Hematopoietic multipotent progenitor cell (in vitro differentiated cells): ENCODE data around the gene SH3BP5. TPM values are rescaled to one million over a fixed set of nuclear protein-coding genes. Genes with fewer than 3 reads are reported as not detected.

Experiments
- DNase-seq, 3 donors: peaks; one replicate each; pipeline ENCODE4 v3.0.0-alpha.2; 2011 to 2015; ENCODE audit warnings: low read depth in 2 of 3, low spot score in 2 of 3
- total RNA-seq: library from RNA; depleted of rRNA; stranded (reverse); fragments of >200 nt; gene quantifications from one replicate; pipeline ENCODE4 v1.2.3, GENCODE V29; 2012

Gene SH3BP5
- total RNA-seq, 1 donor: 4.6 TPM

GRCh38 chr3:15347737-15348110 lies 15.3 kb upstream of the SH3BP5 start:
- DNase-seq: no peak

DNA sequence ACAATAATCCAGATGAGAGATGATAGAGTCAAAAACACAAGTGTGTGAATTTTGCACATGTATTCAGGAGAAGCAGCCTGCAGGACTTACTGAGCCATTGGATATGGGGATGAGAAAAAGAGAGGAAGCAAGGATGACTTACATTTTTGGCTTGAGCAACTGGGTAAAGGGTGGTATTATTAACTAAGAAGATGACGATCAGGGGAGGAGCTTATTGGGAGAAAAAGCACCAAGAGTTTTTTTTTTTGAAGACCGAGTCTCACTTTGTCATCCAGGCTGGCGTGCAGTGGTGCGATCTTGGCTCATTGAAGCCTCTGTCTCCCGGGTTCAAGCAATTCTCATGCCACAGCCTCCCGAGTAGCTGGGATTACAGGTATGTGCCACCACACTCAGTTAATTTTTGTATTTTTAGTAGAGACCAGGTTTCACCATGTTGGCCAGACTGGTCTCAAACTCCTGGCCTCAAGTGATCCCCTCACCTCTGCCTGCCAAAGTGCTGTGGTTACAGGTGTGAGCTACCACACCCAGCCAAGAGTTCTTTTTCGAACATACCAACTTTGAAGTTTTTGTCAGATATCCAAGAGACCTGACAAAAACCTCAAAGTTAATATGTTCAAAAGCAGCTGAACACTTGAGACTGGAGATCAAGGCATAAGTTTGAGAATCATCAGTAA lies 14.8 kb upstream of the SH3BP5 start:
- no peak for DNase-seq

DNA sequence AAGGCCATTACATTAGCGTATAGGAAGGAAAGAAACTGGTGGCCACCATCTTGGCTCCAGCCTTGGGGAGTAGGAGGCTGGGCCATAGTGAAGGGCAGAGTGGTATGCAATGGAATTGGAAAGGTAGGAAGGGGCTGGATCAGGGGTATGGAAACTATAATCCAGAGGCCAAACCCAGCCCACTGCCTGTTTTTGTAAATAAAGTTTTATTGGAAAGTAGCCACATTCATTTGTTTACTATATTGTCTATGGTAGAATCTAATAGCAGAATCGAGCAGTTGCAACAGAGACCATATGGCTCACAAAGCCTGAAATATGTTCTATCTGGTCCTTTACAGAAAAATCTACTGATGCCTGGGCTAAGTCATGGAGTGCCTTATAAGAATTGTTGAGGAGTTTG lies 14.1 kb upstream of the SH3BP5 start:
- DNase-seq: no peak

- no peak for DNase-seq
These were observed 13.3 kb upstream of the SH3BP5 start for GRCh38 chr3:15345608-15346137.

DNA sequence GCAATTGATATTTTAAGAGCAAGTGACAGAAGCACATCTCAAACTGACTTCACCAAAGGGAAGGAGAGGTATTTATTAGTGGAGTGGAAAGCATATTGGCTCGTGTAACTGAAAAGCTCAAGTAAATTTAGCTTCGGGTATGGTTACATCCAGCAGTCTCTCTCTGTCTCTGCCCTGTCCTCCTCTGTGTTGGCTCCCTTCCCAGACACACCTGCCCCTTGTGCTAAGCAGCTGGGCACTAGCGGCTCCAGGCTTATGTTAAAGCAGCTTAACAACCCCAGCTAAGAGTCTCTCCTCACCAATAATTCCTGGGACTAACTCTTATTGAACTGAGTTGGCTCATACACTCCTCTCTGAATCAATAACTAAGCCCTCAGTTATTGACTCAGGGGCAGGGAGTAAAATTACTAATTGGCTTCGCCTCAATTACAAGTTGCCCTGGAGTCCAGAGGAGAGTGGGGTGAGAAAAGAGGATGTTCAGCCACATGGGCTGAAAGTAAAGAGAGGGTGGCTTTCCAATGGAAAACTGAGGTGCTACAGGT lies 12.8 kb upstream of the SH3BP5 start:
- DNase-seq: no peak

GRCh38 chr3:15342945-15343344 lies 10.6 kb upstream of the SH3BP5 start:
- DNase-seq: no peak

DNA sequence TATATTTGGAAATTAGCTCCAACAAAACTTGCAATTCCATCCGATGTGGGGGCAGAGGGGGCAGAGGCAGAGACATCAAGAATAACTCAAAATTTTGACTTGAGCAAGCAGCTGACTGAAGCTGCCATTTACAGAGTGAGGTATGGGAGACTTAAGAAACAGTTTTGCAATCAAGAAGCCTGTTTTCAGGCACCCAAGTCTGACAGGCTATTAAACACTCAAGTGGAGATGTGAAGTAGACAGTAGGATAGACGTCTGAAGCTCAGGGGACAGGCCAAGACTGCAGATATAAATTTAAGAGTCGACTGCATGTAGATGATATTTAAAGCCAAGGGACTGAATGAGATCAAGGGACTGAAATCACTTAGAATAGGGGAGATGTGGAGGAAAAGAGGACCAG lies 9.9 kb upstream of the SH3BP5 start:
- DNase-seq: no peak

- no peak for DNase-seq
These were observed 8.8 kb upstream of the SH3BP5 start for GRCh38 chr3:15341030-15341726.

GRCh38 chr3:15339786-15340215 lies 7.4 kb upstream of the SH3BP5 start:
- DNase-seq: no peak

DNA sequence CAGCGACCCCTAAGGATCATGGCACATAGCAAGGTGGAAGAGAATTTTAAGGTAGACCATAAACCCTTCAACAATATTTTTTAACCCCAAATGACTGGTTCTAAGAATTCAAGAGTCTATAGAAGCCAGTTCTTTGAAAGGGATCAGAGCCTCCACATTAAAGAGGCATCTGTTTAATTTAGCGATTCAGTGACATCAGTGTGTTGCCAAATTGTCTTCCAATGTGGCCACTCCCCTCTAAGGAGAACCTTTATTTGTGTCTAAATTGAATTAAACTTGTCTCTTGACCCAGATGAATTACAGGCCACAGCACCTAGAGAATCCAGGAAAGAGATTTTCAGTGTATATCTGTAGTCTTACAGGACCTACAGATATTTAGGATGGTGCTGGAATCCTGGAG lies 6.6 kb upstream of the SH3BP5 start:
- DNase-seq: no peak

DNA sequence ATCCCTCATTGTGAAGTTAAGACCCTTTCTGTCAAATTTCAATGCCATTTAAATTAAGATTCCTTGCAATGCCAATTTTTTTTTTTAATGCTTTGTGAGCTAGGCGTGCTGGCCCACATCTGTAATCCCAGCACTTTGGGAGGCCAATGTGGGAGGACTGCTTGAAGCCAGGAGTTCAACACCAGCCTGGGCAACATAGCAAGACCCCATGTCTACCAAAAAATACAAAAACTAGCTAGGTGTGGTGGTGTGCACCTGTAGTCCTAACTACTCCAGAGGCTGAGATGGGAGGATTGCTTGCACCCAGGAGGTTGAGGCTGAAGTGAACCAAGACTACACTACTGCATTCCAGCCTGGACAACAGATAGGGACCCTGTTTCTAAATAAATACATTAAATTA lies 5.6 kb upstream of the SH3BP5 start:
- no peak for DNase-seq

DNA sequence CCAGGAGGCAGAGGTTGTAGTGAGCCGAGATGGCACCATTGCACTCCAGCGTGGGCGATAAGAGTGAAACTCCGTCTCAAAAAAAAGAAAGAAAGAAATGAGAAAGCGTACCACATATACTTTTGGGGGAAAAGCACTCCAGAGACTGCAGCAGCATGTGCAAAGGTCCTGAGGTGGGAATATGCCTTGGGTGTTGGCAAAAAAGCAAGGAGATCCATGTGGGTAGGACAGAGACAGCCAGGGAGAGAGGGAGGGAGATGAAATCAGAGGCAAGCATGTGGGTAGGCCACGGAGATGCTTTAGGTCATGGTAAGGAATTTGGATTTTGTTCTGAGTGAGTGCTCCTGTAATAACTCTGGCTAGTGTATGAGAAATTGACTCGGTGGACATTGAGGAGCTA lies 3.7 kb upstream of the SH3BP5 start:
- no peak for DNase-seq

DNA sequence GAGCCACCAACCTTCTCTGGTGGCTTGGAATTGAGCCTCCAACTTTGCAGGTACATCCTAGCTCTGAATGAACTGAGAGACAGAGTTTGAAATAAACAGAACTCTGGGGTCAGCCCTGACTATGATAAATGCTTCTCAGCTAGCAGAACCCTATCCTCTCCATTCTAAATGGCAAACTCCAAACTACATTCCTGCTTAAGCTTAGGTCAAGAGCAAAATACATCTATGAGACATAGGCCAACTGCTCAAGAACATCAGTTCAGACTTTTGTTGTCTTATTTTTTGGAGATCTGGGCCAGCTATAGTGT lies 1.5 kb upstream of the SH3BP5 start:
- no peak for DNase-seq

DNA sequence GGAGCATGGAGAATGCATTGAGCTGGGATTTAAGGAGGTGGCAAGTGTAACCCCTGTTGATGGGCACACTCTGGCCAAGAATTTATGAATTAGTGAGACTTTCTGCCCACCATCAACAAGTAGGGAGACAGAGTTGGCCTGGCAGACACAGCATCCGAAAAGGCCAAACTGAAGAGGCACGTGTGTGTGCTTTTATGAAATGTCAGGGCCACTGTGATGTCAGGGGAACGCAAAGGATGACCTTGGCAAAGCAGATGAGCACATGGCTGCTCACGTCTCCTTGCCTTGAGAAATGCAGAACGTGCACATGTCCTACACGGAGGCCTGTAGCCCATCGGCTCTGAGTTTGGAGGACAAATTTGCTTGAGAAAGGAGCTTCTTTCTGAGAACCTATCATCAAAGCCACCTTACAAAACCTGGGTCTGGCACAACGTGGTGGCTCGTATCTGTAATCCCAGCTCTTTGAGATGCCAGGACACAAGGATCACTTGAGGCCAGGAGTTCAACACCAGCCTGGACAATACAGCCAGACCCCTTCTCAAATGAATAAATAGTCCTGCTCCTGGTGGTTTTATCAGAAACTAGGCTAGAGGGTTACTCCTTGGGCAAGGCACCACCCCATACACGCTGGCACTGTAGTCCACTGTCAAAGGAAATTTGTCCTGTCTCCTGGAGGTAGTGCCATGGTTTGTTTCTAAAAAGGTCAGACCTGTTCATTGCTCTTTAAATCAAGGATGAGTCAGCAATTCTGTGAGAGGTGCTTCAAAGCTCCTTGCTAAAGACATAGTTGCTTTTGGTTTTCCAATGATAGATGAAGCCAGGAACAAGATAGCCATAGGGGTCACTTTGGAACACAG lies 941 bp upstream of the SH3BP5 start:
- DNase-seq: no peak

DNA sequence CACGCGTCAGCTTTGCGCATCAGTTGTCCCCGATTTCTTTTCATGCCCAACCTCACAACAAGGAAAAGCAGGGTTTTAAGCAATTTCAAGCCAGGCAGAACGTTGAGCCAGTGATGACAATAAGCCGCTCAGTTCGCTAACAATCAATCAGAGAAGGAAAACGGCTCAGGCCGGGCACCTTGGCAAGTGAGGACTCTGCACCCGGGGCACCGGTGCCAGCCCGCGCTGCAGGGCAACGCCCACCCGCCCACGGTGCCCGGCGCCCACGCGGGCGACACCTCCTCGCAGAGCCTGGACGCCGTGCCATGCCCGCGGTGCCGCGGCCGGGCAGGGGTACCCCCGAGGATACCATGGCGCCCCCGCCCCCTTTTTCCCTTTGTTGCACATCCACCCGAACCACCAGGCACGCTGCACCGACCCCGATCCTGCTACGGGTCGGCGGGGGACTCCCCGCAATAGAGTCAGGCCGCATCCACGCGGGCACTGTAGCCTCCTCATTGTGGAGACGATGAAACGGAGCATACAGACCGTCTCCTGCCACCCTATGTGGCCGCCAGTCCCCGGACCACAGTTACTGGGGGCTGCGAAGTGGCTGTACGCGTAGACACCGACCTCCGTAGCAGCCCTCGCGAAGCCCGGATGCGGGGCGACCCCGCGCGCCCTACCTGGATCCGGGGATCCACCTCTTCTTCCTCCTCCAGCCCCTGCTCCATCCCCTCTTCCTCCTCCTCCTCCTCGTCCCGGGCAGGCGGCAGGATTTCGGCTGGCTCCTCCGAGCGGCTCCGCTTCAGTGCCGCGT lies 581 bp downstream of the SH3BP5 start:
- no peak for DNase-seq

GRCh38 chr3:15331072-15331605 lies 1.2 kb downstream of the SH3BP5 start:
- no peak for DNase-seq

DNA sequence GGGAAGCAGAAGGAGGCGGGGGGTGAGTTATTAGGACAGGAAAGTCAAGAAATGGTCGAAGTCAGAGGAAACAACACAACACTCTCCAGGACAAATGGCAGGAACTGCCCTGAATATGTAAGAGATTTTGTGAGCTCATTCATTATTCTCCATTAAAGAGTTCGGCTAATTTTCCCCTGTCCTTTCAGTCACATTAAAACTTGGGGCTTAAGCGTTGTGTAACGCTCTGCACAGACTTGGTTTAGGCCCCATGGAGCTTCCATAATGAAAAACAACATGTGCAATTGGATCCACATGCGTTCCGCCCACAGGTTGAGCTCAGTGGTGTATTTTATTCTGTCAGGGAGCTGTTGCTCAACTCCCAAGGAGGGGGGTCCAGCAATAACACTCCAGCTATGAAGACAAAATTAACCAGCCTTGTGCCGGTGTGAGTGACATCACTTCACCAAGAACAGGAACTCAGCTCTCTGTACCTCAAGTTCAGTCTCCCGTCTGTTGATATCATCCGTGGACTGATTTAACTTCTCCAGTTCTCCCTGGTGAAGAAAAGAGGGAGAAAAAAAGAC lies 2.3 kb downstream of the SH3BP5 start:
- peak in 2 of 3 donors; percentile 30 to 46 for DNase-seq

DNA sequence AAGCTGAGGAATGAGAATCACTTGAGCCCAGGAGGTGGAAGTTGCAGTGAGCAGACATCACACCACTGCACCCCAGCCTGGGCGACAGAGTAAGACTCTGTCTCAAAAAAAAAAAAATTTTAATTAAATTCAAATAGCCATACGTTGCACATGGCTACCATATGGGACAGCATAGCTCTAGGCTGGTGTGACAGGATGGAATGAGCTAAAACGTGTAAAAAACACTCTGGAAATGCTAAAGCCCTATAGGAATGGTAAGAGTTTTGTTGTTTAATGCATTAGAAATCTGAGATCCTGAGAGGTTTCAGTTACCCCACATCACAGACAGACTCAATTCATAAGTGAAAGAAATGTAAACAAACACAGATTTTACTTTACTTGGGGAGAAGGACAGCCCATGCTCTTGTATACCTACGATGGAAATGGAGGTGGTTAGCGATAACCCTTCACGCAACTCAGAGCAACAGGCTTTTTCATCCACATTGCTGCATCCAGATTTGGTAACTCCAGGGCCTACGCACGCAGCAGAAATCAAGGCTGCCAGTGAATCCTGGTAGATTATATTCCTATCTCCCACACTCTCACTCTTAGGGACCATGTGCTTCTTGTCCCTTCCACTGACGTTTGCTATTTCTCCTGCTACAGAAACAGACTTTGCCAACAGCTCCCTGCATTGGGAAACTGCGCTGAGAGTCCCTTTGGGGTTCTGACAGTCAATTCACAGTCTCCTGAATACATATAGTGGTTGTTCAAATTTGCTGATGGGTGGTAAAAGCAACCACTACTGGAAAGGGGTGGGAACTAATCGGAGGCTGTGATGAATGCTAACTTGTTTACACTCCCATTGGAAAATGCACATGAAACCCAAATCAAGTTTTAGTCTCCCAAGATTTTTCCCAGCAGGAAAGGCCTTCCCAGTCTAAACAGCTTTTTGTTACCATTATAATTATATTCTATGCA lies 3.1 kb downstream of the SH3BP5 start:
- DNase-seq: no peak

- peak in 2 of 3 donors; percentile 95 to 97 for DNase-seq
These were observed 4.4 kb downstream of the SH3BP5 start for GRCh38 chr3:15327941-15328340.
